ENCODE measurements around the gene VPS16.

Gene VPS16

DNA sequence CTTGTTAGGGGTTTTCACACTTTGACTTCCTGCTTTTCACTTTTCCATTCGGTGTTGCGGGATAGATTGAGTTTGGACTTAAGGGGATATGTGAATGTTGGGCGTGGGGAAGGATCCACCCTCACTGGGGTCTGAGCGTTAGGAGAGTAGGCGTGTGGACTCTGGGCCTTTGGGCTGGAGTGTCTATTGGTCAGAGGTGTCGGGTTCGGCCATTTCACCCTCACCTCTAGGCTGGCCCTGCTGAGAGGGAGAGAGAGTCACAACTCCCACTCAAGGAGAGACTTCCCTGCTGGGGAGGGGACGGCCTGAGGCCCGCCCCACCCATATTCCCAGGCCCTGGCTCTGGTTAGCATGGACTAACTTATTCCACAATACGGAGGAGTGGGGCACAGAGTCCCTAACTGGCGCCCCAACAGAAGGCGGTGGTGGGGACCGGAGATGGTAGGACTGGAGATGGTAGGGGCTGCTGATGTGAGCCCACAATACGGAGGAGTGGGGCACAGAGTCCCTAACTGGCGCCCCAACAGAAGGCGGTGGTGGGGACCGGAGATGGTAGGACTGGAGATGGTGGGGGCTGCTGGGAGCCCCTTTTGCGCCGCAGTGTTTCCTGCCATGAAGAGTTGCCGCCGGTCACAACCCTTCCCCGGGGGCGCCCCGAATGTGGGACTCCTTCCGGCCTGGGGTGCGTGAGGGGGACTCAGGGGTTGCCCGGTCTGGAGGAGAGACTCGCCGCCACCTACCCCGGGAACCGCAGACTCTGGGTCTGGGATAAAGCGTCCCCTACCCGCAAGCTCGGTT, 31.3 kb downstream of the VPS16 start:
- TF ChIP-seq ZFX (IDR thresholded peaks at IDR 0.05; ENCODE audit: borderline replicate concordance), result no peak
- TF ChIP-seq, protein P1, sequence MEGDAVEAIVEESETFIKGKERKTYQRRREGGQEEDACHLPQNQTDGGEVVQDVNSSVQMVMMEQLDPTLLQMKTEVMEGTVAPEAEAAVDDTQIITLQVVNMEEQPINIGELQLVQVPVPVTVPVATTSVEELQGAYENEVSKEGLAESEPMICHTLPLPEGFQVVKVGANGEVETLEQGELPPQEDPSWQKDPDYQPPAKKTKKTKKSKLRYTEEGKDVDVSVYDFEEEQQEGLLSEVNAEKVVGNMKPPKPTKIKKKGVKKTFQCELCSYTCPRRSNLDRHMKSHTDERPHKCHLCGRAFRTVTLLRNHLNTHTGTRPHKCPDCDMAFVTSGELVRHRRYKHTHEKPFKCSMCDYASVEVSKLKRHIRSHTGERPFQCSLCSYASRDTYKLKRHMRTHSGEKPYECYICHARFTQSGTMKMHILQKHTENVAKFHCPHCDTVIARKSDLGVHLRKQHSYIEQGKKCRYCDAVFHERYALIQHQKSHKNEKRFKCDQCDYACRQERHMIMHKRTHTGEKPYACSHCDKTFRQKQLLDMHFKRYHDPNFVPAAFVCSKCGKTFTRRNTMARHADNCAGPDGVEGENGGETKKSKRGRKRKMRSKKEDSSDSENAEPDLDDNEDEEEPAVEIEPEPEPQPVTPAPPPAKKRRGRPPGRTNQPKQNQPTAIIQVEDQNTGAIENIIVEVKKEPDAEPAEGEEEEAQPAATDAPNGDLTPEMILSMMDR (IDR thresholded peaks at IDR 0.05), result no peak
- H3K27ac ChIP-seq, result no peak overlapping the region

DNA sequence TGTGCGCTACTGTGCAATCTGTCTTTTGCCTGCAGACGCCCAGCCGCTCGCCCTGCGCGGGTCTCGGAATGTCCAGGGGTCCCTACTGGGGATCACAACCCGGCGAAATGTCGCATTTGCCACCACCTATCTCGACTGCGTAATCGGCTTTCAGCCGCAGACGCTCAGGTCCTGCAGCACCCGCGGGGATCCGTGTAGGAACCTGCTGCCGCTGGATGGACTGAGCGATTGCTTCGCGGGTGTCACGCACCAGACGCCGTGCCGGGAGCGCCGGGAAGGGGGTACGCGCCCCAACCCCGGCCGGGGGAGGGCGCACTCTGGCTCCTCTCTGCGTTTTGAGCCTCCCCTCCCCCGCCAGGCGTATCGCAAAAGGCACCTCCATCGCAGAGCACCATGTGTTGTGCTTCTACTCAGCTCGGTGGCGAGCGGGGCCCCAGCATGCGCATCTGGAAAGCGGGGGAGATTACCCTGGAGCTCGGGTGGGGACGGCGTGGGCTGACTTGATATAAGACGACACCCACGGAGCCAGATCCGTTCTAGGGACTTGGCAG, 32.0 kb downstream of the VPS16 start:
- H3K27ac ChIP-seq, result peak overlapping the region; percentile 54
- TF ChIP-seq ZFX (IDR thresholded peaks at IDR 0.05; ENCODE audit: borderline replicate concordance), result no peak
- TF ChIP-seq, protein P1 (IDR thresholded peaks at IDR 0.05), result peak; percentile 35

GRCh38 chr20:2873010-2873746, 32.6 kb downstream of the VPS16 start, which contains the start of gene PTPRA:
TSS of gene PTPRA (plus strand) at chr20:2873481. CDS start at chr20:2964278, 90,797 bp downstream.
- H3K27ac ChIP-seq, result peak within 1 kb of the TSS; percentile 54
- TF ChIP-seq, protein P1 (IDR thresholded peaks at IDR 0.05), result 0 out of 2 replicates have a peak, but pooled peaks have one; percentile 3
- no peak for TF ChIP-seq ZFX (IDR thresholded peaks at IDR 0.05; ENCODE audit: borderline replicate concordance)

- TF ChIP-seq, protein P1 (IDR thresholded peaks at IDR 0.05), result no peak
- TF ChIP-seq ZFX (IDR thresholded peaks at IDR 0.05; ENCODE audit: borderline replicate concordance), result no peak
- peak overlapping the region; percentile 54 for H3K27ac ChIP-seq
These were observed 33.1 kb downstream of the VPS16 start for GRCh38 chr20:2873747-2874041.

DNA sequence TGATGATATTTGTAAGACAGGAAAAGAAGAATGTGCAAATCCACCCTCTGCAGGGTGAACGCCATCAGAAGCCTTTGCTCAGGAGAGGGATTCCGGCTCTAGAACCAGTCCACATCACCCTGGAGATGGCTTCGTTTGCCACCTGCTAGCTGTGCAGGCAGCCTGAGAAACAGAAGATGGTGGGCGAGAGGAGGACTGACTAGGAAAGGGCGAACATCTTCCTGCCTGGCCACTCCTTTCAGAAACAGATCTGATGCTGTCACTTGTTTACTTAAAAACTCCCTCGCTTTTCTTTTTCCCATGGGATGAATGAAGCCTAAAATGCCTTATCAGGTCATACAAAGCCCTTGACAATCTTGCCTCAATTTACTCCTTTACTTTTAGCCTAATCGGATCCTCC, 33.9 kb downstream of the VPS16 start:
- TF ChIP-seq, protein P1 (IDR thresholded peaks at IDR 0.05), result no peak
- TF ChIP-seq ZFX (IDR thresholded peaks at IDR 0.05; ENCODE audit: borderline replicate concordance), result no peak
- H3K27ac ChIP-seq, result no peak overlapping the region

- no peak for TF ChIP-seq ZFX (IDR thresholded peaks at IDR 0.05; ENCODE audit: borderline replicate concordance)
- TF ChIP-seq, protein P1 (IDR thresholded peaks at IDR 0.05), result no peak
- no peak overlapping the region for H3K27ac ChIP-seq
These were observed 35.2 kb downstream of the VPS16 start for GRCh38 chr20:2875690-2876203.
